Measurements from ENCODE around the gene DNAJA3.

Gene DNAJA3

DNA sequence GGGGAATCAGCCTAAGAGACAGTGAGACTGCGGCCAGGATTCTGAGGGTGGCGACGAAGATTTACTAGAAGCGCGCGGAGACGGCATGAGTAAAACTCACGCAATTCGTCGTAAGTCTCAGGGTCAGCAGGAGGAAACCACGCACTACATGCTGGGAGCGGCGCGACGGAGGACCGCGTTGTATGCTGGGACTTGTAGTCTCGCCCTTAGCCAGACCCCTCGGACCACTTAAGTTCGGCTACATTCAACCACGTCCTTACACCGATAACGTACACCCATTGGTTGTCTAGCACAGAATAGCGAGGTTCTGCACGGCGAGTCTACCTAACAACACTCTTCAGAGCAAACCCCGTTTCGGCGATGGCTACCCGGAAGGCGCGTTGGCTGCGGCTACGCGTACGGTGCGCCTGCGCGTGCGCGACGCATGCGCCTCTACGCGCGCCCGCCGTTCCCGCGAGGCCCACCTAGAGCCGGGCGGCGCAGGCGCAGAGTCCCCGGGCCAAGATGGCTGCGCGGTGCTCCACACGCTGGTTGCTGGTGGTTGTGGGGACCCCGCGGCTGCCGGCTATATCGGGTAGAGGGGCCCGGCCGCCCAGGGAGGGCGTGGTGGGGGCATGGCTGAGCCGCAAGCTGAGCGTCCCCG lies at the start of gene DNAJA3:
DNAJA3 (plus strand) TSS at position 491 of the 643 bp plus-strand sequence; CDS start at position 505, 14 bp downstream.
- DNase-seq = peak; percentile 97

DNA sequence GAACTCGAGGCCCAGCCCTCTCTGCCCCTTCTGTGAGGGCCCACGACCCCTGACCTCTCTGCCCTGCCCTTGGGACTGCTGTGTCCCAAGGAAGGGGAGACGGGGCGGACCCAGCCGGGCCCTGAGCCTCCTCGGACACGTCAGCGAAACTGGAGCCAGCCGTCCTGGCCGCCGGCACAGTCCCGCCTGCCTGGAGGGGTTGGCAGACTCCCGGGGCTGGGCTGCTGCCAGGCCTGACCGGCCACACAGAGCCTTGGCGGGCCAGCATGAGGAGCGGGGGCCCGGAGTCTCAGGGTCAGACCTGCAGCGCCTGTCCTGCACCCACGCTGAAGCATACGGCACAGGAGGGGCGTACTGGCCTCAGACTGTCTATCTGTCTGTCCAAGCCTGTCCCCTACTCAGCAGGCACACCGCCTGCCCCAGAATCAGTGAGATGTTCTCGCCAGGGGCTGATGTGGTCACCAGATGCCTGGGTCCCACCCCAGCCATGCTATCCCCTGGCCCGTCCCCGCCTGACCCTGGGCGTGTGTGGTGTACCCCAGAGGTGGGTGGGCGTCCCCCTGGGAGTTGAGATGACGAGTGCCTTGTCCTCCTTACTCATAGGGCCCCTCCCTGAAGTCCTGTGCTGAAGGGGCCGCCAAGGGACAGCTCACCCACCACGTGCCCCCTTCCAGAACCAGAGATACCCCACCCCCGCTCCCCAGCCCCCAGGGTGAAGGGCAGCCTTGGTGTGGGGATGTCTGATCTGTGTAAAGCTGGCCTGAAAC lies 49.4 kb upstream of the DNAJA3 start:
- no peak for DNase-seq

DNA sequence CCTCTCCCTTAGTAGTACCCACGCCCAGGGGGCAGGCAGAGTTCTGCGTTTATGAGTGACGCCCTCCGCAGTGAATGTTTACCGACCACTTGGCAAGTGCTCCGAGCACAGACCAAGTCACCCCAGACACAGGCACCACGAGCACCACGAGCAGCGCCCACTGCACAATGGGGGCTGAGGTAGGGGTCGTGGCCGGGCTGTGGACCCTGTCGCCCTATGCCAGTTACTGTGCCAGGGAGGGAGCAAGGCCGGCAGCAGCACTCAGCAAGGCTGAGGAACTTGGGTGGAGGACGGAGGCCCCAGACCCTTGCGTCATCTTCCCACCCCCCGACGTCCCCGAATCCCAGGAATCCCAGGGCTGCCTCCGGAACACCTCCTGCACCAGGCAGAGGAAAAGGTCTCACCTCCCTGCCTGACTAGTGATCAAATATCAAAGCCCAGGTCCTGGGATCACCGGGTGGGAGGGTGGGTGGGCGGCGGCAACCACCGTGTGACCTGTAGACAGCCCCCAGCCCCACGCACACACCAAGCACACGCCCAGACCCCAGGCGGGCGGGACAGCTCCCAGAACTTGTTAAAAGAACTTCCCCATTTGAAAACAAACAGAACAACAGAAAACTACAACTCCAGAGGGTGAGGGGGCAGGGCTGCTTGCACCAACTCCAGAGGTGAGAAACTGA lies 48.6 kb upstream of the DNAJA3 start:
- no peak for DNase-seq

DNA sequence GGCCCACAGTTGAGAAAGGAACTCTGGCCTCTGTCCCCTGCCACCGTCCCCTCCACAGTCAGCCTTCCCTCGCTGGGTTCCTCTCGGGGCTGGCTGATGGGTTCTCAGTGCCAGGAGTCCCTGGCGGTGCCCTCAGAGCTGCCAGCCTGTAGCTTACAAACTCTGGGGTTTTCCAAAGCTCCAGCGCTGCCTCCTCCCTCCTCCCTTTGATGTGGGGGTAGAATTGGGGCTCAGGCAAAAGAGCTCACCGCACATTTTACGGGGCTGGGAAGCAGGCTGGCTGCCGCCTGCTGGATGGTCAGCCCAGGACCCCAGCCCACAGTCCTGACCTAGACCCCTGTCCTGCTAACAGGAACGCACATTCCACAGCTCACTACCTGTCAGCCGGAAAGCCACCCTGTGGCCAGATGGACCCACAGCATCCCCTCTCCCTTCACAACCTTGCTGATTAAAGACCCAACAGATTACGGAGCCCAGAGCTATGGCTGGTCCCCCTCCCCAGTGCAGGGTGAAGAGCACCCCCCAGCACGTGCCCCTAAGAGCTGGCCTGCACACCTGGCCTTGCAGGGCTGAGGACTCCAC lies 48.0 kb upstream of the DNAJA3 start:
- no peak for DNase-seq

DNA sequence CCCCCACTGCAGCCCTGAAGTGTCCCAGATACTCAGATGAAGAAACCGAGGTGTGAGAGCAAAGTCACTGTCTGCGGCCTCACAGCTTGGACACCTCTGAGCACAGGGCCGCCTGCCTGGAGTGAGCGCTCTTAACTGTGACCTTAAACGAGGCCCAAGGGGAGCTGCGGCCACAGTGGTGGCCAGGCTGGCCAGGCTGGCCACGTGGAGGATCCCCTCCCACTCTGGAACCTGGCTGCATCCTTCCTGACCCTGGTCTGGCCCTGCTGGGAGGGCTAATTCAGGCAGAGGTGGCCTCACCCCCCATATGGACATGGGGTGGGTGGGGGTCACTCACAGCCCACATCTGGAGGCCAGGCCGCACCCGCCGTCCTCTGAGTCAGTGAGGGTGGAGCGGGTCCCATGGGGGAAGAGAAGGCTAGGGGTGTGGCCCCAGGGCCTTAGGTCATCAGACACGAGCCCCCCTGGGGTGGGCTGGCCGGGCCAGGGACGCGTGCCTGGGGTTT lies 47.5 kb upstream of the DNAJA3 start:
- DNase-seq = no peak

DNA sequence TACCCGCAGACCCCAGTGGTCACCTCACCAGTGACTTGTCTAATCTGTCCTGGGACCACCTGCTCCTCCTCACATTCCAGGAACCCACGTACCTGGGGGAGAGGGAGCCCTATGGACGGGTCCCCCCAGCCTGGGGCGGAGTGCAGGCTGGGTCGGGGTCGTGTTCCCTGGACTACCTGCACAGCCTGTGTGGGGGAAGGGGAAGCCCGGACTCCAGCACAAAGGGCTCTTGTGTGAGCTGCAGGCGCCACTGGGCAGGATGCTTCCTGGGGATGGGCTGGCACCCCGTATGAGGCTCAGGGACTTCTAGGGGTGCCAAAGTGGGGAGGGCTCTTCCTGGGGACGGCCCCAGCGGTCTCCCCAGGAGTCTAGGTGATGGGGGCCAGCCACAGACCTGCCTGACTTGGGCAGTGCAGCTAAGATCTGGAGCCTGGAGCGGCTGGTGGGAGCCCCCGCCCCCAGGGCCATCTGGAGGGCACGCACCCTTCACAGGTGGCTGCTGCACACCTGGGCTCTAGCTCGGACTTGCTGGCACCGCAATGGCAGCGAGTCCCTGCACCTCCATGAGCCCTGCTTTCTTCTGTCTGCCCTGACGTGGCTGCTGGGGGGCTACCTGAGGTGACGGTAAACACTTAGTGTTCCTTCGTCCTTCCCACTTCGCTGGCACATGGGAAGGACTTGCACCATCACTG lies 46.5 kb upstream of the DNAJA3 start:
- DNase-seq = no peak

DNA sequence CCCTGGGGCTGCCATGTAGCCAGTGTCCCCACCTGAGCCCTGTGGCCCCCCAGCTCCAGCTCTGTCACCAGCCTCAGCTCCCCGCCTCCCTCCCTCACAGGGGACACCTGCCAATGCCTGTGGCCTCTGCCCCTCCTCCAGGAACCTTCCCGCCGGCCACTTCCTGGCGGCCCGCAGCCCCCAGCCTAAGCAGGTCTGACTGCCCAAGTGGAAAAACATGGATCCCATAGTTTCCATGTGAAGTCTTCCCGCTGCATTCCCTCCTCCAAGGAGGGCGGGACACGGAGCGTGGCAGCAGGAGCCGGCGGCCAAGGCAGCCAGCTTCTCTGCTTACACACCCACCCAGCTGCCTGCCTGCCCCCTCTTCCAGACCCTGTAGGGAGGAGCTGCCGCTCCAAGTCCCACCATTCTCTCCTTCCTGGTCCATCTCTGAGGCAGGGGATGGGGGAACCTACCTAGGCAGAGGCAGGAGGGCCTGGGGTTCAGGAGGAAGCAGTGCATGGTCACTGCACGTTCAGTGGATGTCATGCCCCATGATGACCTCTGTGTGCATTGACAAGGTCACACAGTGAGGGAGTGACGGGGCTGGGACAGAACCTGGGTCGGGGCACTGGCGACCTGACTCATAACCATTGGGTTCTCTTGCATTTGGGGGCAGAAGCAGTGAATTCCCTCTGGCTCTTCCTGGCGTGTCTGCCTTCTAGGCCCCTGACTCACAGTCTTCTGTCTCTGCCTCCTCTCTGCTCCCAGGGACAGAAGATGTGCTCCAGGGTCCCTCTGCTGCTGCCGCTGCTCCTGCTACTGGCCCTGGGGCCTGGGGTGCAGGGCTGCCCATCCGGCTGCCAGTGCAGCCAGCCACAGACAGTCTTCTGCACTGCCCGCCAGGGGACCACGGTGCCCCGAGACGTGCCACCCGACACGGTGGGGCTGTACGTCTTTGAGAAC lies 45.3 kb upstream of the DNAJA3 start:
- DNase-seq = no peak

DNA sequence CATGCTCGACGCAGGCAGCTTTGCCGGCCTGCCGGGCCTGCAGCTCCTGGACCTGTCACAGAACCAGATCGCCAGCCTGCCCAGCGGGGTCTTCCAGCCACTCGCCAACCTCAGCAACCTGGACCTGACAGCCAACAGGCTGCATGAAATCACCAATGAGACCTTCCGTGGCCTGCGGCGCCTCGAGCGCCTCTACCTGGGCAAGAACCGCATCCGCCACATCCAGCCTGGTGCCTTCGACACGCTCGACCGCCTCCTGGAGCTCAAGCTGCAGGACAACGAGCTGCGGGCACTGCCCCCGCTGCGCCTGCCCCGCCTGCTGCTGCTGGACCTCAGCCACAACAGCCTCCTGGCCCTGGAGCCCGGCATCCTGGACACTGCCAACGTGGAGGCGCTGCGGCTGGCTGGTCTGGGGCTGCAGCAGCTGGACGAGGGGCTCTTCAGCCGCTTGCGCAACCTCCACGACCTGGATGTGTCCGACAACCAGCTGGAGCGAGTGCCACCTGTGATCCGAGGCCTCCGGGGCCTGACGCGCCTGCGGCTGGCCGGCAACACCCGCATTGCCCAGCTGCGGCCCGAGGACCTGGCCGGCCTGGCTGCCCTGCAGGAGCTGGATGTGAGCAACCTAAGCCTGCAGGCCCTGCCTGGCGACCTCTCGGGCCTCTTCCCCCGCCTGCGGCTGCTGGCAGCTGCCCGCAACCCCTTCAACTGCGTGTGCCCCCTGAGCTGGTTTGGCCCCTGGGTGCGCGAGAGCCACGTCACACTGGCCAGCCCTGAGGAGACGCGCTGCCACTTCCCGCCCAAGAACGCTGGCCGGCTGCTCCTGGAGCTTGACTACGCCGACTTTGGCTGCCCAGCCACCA lies 44.4 kb upstream of the DNAJA3 start:
- DNase-seq = no peak

DNA sequence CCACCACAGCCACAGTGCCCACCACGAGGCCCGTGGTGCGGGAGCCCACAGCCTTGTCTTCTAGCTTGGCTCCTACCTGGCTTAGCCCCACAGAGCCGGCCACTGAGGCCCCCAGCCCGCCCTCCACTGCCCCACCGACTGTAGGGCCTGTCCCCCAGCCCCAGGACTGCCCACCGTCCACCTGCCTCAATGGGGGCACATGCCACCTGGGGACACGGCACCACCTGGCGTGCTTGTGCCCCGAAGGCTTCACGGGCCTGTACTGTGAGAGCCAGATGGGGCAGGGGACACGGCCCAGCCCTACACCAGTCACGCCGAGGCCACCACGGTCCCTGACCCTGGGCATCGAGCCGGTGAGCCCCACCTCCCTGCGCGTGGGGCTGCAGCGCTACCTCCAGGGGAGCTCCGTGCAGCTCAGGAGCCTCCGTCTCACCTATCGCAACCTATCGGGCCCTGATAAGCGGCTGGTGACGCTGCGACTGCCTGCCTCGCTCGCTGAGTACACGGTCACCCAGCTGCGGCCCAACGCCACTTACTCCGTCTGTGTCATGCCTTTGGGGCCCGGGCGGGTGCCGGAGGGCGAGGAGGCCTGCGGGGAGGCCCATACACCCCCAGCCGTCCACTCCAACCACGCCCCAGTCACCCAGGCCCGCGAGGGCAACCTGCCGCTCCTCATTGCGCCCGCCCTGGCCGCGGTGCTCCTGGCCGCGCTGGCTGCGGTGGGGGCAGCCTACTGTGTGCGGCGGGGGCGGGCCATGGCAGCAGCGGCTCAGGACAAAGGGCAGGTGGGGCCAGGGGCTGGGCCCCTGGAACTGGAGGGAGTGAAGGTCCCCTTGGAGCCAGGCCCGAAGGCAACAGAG lies 43.5 kb upstream of the DNAJA3 start:
- DNase-seq = no peak

DNA sequence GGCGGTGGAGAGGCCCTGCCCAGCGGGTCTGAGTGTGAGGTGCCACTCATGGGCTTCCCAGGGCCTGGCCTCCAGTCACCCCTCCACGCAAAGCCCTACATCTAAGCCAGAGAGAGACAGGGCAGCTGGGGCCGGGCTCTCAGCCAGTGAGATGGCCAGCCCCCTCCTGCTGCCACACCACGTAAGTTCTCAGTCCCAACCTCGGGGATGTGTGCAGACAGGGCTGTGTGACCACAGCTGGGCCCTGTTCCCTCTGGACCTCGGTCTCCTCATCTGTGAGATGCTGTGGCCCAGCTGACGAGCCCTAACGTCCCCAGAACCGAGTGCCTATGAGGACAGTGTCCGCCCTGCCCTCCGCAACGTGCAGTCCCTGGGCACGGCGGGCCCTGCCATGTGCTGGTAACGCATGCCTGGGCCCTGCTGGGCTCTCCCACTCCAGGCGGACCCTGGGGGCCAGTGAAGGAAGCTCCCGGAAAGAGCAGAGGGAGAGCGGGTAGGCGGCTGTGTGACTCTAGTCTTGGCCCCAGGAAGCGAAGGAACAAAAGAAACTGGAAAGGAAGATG lies 42.8 kb upstream of the DNAJA3 start:
- no peak for DNase-seq

DNA sequence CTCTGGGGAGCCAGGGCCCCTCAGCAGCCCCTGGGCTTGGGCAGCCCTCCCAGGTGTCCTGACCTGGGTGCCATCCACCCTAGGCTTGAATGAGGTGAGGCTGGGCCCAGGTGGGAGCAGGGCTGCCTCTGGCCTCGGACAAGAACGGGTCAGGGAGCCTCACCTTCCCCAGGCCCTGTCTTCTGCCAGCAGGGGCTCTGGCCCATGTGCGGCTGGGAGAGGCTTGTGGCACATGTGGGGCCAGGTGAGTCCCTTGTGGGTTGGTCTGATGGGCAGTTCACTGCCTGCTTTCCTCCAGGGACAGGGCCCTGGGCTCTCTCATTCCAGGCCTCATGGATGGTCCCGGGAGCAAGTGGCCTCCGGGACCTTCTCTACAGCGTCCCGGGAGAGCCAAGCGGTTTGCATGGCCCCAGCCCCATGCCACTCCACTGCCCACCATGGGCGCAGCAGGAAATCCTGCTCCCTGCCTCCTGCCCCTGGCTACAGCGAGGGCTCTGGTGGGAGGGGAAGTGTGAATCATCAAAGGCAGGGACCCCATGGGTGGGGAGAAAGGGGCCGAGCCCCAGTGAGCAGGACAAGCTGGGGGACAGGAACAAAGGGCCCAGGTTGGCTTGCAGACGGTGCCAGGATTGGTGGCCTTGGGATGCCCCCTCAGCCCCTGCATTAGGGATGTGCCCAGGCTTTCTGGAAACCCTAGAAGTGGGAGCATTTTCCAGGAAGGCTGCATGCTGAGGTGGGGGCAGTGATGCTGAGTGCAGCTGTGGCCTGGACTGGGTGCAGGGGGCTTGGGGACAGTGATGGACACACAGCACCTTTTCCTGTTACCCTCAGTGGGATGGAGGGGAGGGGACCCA lies 41.9 kb upstream of the DNAJA3 start:
- no peak for DNase-seq

DNA sequence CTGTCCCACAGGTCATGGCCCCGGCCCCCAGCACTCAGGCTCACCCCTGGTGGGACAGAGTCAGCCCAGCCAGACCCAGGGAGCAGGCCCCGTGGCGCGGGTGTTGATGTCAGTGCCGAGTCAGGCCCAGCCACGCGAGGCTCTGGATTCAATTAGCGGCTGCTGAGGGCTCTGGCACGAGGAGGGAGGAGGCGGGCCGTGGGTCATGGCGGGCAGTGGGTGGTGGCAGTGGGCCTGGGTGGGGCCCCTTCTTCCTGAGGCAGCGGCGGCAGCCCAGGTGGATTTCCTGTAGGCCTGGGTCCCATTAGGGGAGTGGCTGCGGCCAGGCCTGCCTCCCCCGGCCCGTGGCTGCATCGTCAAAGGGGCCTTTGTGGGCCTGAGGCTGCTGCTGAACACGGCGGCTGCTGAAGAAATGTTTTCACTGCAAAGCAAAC lies 41.1 kb upstream of the DNAJA3 start:
- no peak for DNase-seq

DNA sequence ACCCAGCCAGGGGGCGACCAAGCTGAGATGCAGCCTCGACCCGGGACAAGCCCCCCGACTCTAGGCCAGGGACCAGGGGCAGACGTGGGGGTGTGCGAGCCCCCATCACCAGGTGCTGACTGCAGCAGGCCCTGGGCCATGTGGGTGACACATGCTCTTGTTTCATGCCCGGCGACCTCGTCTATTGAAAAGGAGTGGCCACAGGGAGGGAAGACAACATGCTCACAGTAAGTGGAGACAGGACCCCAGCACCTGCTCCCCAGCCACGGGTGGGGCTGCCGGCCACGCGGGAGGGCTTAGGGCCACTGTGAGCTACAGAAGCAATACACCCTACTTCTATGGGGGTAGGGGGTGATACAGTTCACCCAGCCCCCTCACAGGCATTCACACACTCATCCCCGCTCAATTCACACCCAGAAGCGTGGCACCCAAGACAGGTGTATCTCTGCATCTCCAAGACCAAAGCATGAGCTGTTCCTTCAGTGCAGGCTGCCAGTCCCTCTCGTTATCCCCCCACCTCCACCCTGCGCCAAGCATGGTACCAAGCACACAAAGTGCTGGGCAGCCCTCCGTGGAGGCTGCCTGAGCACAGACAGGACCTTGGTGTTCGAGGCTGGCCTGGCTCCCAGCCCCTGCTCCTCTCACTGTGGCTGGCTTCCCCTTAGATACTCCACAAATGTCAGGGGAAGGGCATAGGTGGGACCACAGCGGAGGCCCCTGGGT lies 40.4 kb upstream of the DNAJA3 start:
- no peak for DNase-seq

DNA sequence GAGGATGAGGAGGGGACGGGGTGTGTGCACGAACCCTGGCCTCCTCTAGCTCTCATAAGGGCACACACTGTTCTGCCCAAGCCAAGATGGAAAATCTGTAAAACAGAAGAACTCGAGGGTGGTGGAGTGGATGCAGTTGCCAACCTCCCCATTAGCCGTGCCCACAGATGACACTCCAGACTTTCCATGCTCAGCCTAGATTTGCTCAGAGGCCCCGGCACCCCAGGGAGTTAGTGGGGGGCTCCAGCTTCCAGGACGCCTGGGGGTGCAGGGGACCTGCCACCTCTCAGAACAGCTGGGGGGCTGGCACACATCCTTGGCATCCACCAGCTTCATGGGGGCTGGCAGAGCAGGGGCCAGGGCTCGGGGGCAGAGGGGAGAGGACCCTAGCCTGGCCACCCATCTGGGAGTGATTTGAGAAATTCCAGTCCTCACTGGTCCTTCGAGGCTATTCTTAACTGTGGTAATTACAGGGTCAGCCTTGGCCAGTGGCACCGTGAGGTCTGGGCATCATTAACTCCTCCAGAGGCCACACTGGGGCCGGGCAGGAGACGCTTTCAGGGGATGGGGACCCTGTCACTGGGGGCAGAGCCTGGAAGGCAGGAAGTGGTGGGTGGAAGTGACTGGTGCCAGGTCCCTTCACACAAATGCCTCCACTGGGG lies 39.7 kb upstream of the DNAJA3 start:
- DNase-seq = no peak

DNA sequence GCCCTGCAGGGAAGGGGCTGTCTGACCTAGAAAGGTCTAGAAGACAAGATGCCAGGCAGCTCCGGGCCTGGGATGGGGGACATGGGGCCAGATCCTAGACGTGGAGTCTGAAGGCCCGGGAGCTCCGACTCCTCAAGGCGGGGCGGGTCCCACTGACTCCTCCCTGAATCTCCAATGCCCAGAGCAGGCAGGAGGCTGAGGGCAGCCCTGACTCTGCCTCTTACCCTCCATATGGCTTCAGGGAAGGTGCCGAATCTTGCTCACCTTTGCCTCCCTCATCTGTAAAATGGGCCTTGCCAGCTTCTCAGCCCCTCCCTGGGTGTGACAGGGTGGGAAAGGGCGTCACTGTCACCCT lies 39.2 kb upstream of the DNAJA3 start:
- no peak for DNase-seq

DNA sequence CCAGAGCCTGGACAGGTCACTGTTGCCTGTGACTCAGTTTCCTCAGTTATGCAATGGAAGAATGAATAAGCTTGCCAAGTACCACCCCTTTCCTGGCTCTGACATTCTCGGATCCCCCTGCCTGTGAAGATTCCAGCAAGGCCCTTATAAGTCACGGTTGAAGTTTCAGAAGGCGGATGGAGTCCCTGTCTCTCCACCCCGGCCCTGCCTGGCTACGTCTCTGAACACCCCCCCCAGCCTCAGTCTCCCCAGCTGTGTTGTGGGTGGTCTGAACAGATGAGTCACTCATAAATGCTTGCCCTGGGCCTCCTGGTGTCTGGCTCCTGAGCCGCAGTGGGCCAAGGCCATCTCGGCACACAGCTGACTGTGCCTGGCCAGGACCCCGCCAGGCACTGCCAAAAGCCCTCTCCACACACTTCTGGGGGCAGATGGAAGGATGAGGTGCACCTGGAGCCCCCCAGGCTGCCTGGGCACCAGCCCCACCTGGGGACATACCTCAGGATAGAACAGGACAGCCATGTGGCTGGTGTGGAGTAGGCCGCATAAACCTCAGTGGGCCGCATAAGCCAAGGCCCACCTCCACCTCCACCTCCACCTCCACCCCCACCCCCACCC lies 38.6 kb upstream of the DNAJA3 start:
- no peak for DNase-seq

DNA sequence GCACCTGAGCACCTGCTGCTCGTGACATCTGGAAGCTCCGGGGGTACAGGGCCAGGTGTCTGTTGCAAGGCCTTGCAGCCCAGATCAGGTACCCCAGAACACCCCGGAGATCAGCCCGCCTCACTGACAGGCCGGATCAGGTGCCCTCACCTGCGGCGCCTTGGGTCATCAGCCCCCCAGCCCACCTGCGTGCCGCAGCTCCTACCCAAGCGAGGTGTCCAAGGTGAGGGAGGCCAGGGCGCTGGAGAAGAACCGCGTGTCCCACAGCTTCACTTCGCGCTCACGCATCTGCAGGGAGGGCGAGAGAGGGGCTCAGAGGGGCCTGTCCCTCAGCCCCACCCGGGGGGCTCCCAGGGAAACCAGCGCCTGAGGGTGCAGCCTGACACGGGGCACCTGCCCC lies 37.9 kb upstream of the DNAJA3 start:
- DNase-seq = no peak

Measured in NCI-H69 (cell line).